ENCODE measurements around the gene KRT3.

The KRT3 gene

GRCh38 chr12:52767020-52767379, 28.9 kb downstream of the KRT3 start:
- H3K79me2 ChIP-seq (ENCODE audit: control insufficient read depth, low read length) = no peaks in the 10 kb centered on the region
- H3K27ac ChIP-seq (ENCODE audit: low read depth, low read length) = no peak overlapping the region
- no peak overlapping the region for H3K4me3 ChIP-seq (ENCODE audit: low read length)
- no peaks in the 10 kb centered on the region for H3K4me1 ChIP-seq (ENCODE audit: control insufficient read depth, low read length)
- H4K20me1 ChIP-seq (ENCODE audit: control insufficient read depth, insufficient read depth, low read depth, low read length) = no peaks in the 10 kb centered on the region
- H3K4me2 ChIP-seq (ENCODE audit: low read length) = no peak overlapping the region
- H3K36me3 ChIP-seq (ENCODE audit: control insufficient read depth, low read length) = no peaks in the 10 kb centered on the region
- H3F3A ChIP-seq (ENCODE audit: control insufficient read depth, insufficient read depth) = no peaks in the 10 kb centered on the region
- peaks cover 1% of the 10 kb centered on the region; the same call in 1 of the 2 replicates for H3K9me3 ChIP-seq (ENCODE audit: control insufficient read depth, insufficient read depth, low read length)
- no peaks in the 10 kb centered on the region for H3K9me2 ChIP-seq (replicated peaks; ENCODE audit: control insufficient read depth, low read length)
- TF ChIP-seq CTCF (IDR thresholded peaks at IDR 0.05; ENCODE audit: low read depth, low read length, poor library complexity, severe bottlenecking) (no peak), EZH2phosphoT487 (IDR thresholded peaks at IDR 0.05; ENCODE audit: borderline replicate concordance, low read length) (no peak)
- H3K27me3 ChIP-seq (ENCODE audit: control insufficient read depth, low read length) = no peaks in the 10 kb centered on the region

- Histone ChIP-seq H3F3A (ENCODE audit: control insufficient read depth, insufficient read depth) (no peaks in the 10 kb centered on the region), H3K27me3 (ENCODE audit: control insufficient read depth, low read length) (no peaks in the 10 kb centered on the region), H4K20me1 (ENCODE audit: control insufficient read depth, insufficient read depth, low read depth, low read length) (no peaks in the 10 kb centered on the region)
Measured at GRCh38 chr12:52766351-52767019, 29.4 kb downstream of the KRT3 start.

GRCh38 chr12:52765702-52766101, 30.2 kb downstream of the KRT3 start:
- no peaks in the 10 kb centered on the region for H4K20me1 ChIP-seq (ENCODE audit: control insufficient read depth, insufficient read depth, low read depth, low read length)
- no peaks in the 10 kb centered on the region for H3K79me2 ChIP-seq (ENCODE audit: control insufficient read depth, low read length)
- no peaks in the 10 kb centered on the region for H3K27me3 ChIP-seq (ENCODE audit: control insufficient read depth, low read length)
- peaks cover 3% of the 10 kb centered on the region; the same call in 1 of the 2 replicates for H3K9me3 ChIP-seq (ENCODE audit: control insufficient read depth, insufficient read depth, low read length)
- TF ChIP-seq EZH2phosphoT487 (IDR thresholded peaks at IDR 0.05; ENCODE audit: borderline replicate concordance, low read length) (no peak), CTCF (IDR thresholded peaks at IDR 0.05; ENCODE audit: low read depth, low read length, poor library complexity, severe bottlenecking) (no peak)
- no peaks in the 10 kb centered on the region for H3K9me2 ChIP-seq (replicated peaks; ENCODE audit: control insufficient read depth, low read length)
- H3K4me1 ChIP-seq (ENCODE audit: control insufficient read depth, low read length) = no peaks in the 10 kb centered on the region
- no peak overlapping the region for H3K27ac ChIP-seq (ENCODE audit: low read depth, low read length)
- no peak overlapping the region for H3K4me3 ChIP-seq (ENCODE audit: low read length)
- no peaks in the 10 kb centered on the region for H3F3A ChIP-seq (ENCODE audit: control insufficient read depth, insufficient read depth)
- no peak overlapping the region for H3K4me2 ChIP-seq (ENCODE audit: low read length)
- H3K36me3 ChIP-seq (ENCODE audit: control insufficient read depth, low read length) = no peaks in the 10 kb centered on the region

More at GRCh38 chr12:52766351-52767019, 29.4 kb downstream of the KRT3 start:
- Histone ChIP-seq H3K36me3 (ENCODE audit: control insufficient read depth, low read length) (no peaks in the 10 kb centered on the region), H3K9me2 (replicated peaks; ENCODE audit: control insufficient read depth, low read length) (no peaks in the 10 kb centered on the region), H3K79me2 (ENCODE audit: control insufficient read depth, low read length) (no peaks in the 10 kb centered on the region), H3K4me2 (ENCODE audit: low read length) (no peak overlapping the region), H3K27ac (ENCODE audit: low read depth, low read length) (no peak overlapping the region), H3K4me3 (ENCODE audit: low read length) (no peak overlapping the region), H3K9me3 (ENCODE audit: control insufficient read depth, insufficient read depth, low read length) (peaks cover 3% of the 10 kb centered on the region; the same call in 1 of the 2 replicates), H3K4me1 (ENCODE audit: control insufficient read depth, low read length) (no peaks in the 10 kb centered on the region)
- no peak for TF ChIP-seq CTCF (IDR thresholded peaks at IDR 0.05; ENCODE audit: low read depth, low read length, poor library complexity, severe bottlenecking)
- no peak for TF ChIP-seq EZH2phosphoT487 (IDR thresholded peaks at IDR 0.05; ENCODE audit: borderline replicate concordance, low read length)

Data from DOHH2 (cell line).